Neuronal stem cell (in vitro differentiated cells): ENCODE results near the gene SELENOK.

Source experiments
- DNase-seq: peaks from one replicate; pipeline ENCODE4 v3.0.0-alpha.2; 2013; ENCODE audit warnings: low spot score
- H2AFZ ChIP-seq: one replicate; pipeline ENCODE4 v1.6.1; 2013; ENCODE audit warnings: mild to moderate bottlenecking, low read length, inconsistent platforms
- H2AK5ac ChIP-seq: 2 replicates; pipeline ENCODE4 v1.6.1; 2013; ENCODE audit warnings: low read depth, mild to moderate bottlenecking, inconsistent platforms, low read length, moderate library complexity, mixed read lengths
- H2BK120ac ChIP-seq: 2 replicates; pipeline ENCODE4 v1.6.1; 2013; ENCODE audit warnings: low read depth, mild to moderate bottlenecking, inconsistent platforms, low read length, moderate library complexity, mixed read lengths
- H2BK12ac ChIP-seq: one replicate; pipeline ENCODE4 v1.6.1; 2013; ENCODE audit warnings: low read length, inconsistent platforms
- H2BK15ac ChIP-seq: 2 replicates; pipeline ENCODE4 v1.6.1; 2013; ENCODE audit warnings: mild to moderate bottlenecking, low read length, inconsistent platforms, mixed read lengths
- H2BK5ac ChIP-seq: one replicate; pipeline ENCODE4 v1.6.1; 2013; ENCODE audit warnings: inconsistent platforms, mild to moderate bottlenecking, low read length, moderate library complexity
- H3K14ac ChIP-seq: one replicate; pipeline ENCODE4 v1.6.1; 2013; ENCODE audit warnings: low read length, inconsistent platforms
- H3K18ac ChIP-seq: 2 replicates; pipeline ENCODE4 v1.6.1; 2013; ENCODE audit warnings: low read length, inconsistent platforms
- H3K23ac ChIP-seq: 2 replicates; pipeline ENCODE4 v1.6.1; 2013; ENCODE audit warnings: low read depth, mild to moderate bottlenecking, mixed read lengths, low read length, inconsistent platforms; ENCODE audit not compliant: poor library complexity
- H3K27ac ChIP-seq: replicated peaks from 3 replicates; pipeline ENCODE4 v1.5.1; 2013; ENCODE audit warnings: low read length, inconsistent platforms
- H3K27me3 ChIP-seq, 3 experiments: 2 replicates each; pipeline ENCODE4 v1.6.1; 2013; ENCODE audit warnings: low read length in 3 of 3, mild to moderate bottlenecking in 2 of 3, inconsistent platforms in 1 of 3, low read depth in 1 of 3, mixed read lengths in 1 of 3, moderate library complexity in 1 of 3; ENCODE audit not compliant: control insufficient read depth in 3 of 3, insufficient read depth in 3 of 3
- H3K36me3 ChIP-seq, 2 donors: replicated peaks in 1 of 2; 2 replicates each; pipeline ENCODE4 v1.6.1; 2013; ENCODE audit warnings: low read length in 2 of 2; ENCODE audit not compliant: control insufficient read depth in 2 of 2, insufficient read depth in 2 of 2
- H3K4ac ChIP-seq: 2 replicates; pipeline ENCODE4 v1.6.1; 2013; ENCODE audit warnings: inconsistent platforms, mild to moderate bottlenecking, low read length, moderate library complexity
- H3K4me1 ChIP-seq, 2 donors: 1 replicate in 1 of 2; 2 replicates in 1 of 2; pipeline ENCODE4 v1.6.1; 2013; ENCODE audit warnings: low read length in 2 of 2, low read depth in 1 of 2; ENCODE audit not compliant: control insufficient read depth in 2 of 2, insufficient read depth in 1 of 2
- H3K4me2 ChIP-seq: one replicate; pipeline ENCODE4 v1.6.1; 2013; ENCODE audit warnings: mild to moderate bottlenecking, low read length, inconsistent platforms; ENCODE audit not compliant: insufficient read depth, poor library complexity, severe bottlenecking
- H3K4me3 ChIP-seq, 2 donors: 2 replicates each; pipeline ENCODE4 v1.5.1; 2013; ENCODE audit warnings: low read length in 2 of 2, mild to moderate bottlenecking in 2 of 2, inconsistent platforms in 1 of 2, moderate library complexity in 1 of 2
- H3K79me1 ChIP-seq: one replicate; pipeline ENCODE4 v1.6.1; 2013; ENCODE audit warnings: low read depth, mild to moderate bottlenecking, inconsistent platforms, low read length, moderate library complexity
- H3K9ac ChIP-seq: one replicate; pipeline ENCODE4 v1.6.1; 2013; ENCODE audit warnings: mild to moderate bottlenecking, low read depth, low read length, inconsistent platforms; ENCODE audit not compliant: poor library complexity
- H3K9me3 ChIP-seq, 2 donors: replicated peaks in 1 of 2; 2 replicates each; pipeline versions ENCODE3 to v1.6.1; 2013; ENCODE audit warnings: low read length in 2 of 2, mild to moderate bottlenecking in 2 of 2, inconsistent platforms in 1 of 2, low read depth in 1 of 2, mixed read lengths in 1 of 2, moderate library complexity in 1 of 2; ENCODE audit not compliant: control insufficient read depth in 2 of 2, insufficient read depth in 1 of 2
- H4K8ac ChIP-seq: one replicate; pipeline ENCODE4 v1.6.1; 2013; ENCODE audit warnings: low read depth, mild to moderate bottlenecking, inconsistent platforms, low read length, moderate library complexity
- H4K91ac ChIP-seq: one replicate; pipeline ENCODE4 v1.6.1; 2013; ENCODE audit warnings: low read length, low read depth, mild to moderate bottlenecking, inconsistent platforms; ENCODE audit not compliant: poor library complexity
- WGBS, 2 donors: extraction: QIAGEN DNeasy Blood & Tissue Kit; methylation state at CpG; one replicate each; pipeline ENCODE4 v1.1.7; 2013; ENCODE audit warnings: missing lambda C conversion rate in 2 of 2, mixed read lengths in 1 of 2; ENCODE audit not compliant: insufficient read length in 2 of 2, insufficient replicate concordance in 1 of 2; ENCODE audit errors: extremely low coverage in 2 of 2; 5-methylcytosine and 5-hydroxymethylcytosine counted together

SELENOK gene

GRCh38 chr3:53860196-53860595, 31.5 kb downstream of the SELENOK start:
- no peak overlapping the region for H3K27ac ChIP-seq
- H3K79me1 ChIP-seq = no peaks in the 10 kb centered on the region
- H2BK120ac ChIP-seq = no peak overlapping the region
- DNase-seq = no peak
- H4K91ac ChIP-seq = no peak overlapping the region
- H2BK5ac ChIP-seq = no peak overlapping the region
- H2BK15ac ChIP-seq = no peak overlapping the region
- no peaks in the 10 kb centered on the region for H3K9me3 ChIP-seq
- H3K9ac ChIP-seq = no peak overlapping the region
- no peaks in the 10 kb centered on the region for H3K27me3 ChIP-seq
- no peak overlapping the region for H2AK5ac ChIP-seq
- no peak overlapping the region for H3K4me3 ChIP-seq
- H3K18ac ChIP-seq = no peak overlapping the region
- H3K36me3 ChIP-seq = peaks cover 9 to 79% of the 10 kb centered on the region in 2 donors
- no peak overlapping the region for H4K8ac ChIP-seq
- no CpG with 5 or more reads among the region's 4 CpGs for WGBS, 2 donors
- no peaks in the 10 kb centered on the region for H3K4me1 ChIP-seq
- H3K14ac ChIP-seq = no peak overlapping the region
- no peak overlapping the region for H2AFZ ChIP-seq
- H2BK12ac ChIP-seq = no peak overlapping the region
- no peak overlapping the region for H3K23ac ChIP-seq
- no peak overlapping the region for H3K4ac ChIP-seq
- H3K4me2 ChIP-seq = no peak overlapping the region

GRCh38 chr3:53859178-53859577, 32.5 kb downstream of the SELENOK start:
- Histone ChIP-seq H2BK12ac (no peak overlapping the region), H3K4me3 (no peak overlapping the region), H3K27ac (no peak overlapping the region), H3K23ac (no peak overlapping the region), H3K9me3 (no peaks in the 10 kb centered on the region), H2AK5ac (no peak overlapping the region), H4K8ac (no peak overlapping the region), H4K91ac (no peak overlapping the region), H2BK5ac (no peak overlapping the region), H3K36me3 (peaks cover 3 to 73% of the 10 kb centered on the region in 2 donors), H3K27me3 (no peaks in the 10 kb centered on the region), H2AFZ (no peak overlapping the region), H3K9ac (no peak overlapping the region), H2BK120ac (no peak overlapping the region), H2BK15ac (no peak overlapping the region), H3K79me1 (no peaks in the 10 kb centered on the region), H3K14ac (no peak overlapping the region), H3K4me1 (no peaks in the 10 kb centered on the region), H3K4ac (no peak overlapping the region), H3K4me2 (no peak overlapping the region), H3K18ac (no peak overlapping the region)
- no CpG with 5 or more reads among the region's 6 CpGs for WGBS, 2 donors
- no peak for DNase-seq

GRCh38 chr3:53858096-53858741, 33.4 kb downstream of the SELENOK start:
- Histone ChIP-seq H3K18ac (no peak overlapping the region), H2AFZ (no peak overlapping the region), H3K23ac (no peak overlapping the region), H3K4me2 (no peak overlapping the region), H2AK5ac (no peak overlapping the region), H3K9me3 (no peaks in the 10 kb centered on the region), H3K4me3 (no peak overlapping the region), H3K27ac (no peak overlapping the region), H2BK15ac (no peak overlapping the region), H3K79me1 (no peaks in the 10 kb centered on the region), H3K4ac (no peak overlapping the region), H3K9ac (no peak overlapping the region), H3K36me3 (peaks cover 3 to 69% of the 10 kb centered on the region in 2 donors), H2BK5ac (no peak overlapping the region), H2BK12ac (no peak overlapping the region), H4K8ac (no peak overlapping the region), H3K14ac (no peak overlapping the region), H4K91ac (no peak overlapping the region), H3K27me3 (no peaks in the 10 kb centered on the region), H3K4me1 (no peaks in the 10 kb centered on the region), H2BK120ac (no peak overlapping the region)
- no CpG with 5 or more reads among the region's 7 CpGs for WGBS, 2 donors
- DNase-seq = no peak

- no peak overlapping the region for H2BK120ac ChIP-seq
- no peak overlapping the region for H3K9ac ChIP-seq
- DNase-seq = no peak
- H3K4me3 ChIP-seq = no peak overlapping the region
- no peak overlapping the region for H3K4me2 ChIP-seq
- WGBS, 2 donors = no CpG with 5 or more reads among the region's 7 CpGs
- H2AFZ ChIP-seq = no peak overlapping the region
- H3K27me3 ChIP-seq = no peaks in the 10 kb centered on the region
- no peak overlapping the region for H3K14ac ChIP-seq
- H3K4ac ChIP-seq = no peak overlapping the region
- peaks cover 3 to 60% of the 10 kb centered on the region in 2 donors for H3K36me3 ChIP-seq
- H3K18ac ChIP-seq = no peak overlapping the region
- no peak overlapping the region for H2AK5ac ChIP-seq
- no peak overlapping the region for H3K27ac ChIP-seq
- no peak overlapping the region for H3K23ac ChIP-seq
- H4K91ac ChIP-seq = no peak overlapping the region
- no peaks in the 10 kb centered on the region for H3K9me3 ChIP-seq
- no peaks in the 10 kb centered on the region for H3K4me1 ChIP-seq
- H4K8ac ChIP-seq = no peak overlapping the region
- H2BK5ac ChIP-seq = no peak overlapping the region
- H2BK12ac ChIP-seq = no peak overlapping the region
- no peaks in the 10 kb centered on the region for H3K79me1 ChIP-seq
- no peak overlapping the region for H2BK15ac ChIP-seq
Measured at GRCh38 chr3:53856964-53857363, 34.7 kb downstream of the SELENOK start.
